Loucy (cell line): ENCODE results near the gene ETV5.

Source experiments
- H2AFZ ChIP-seq: fragments of 200-600 bp; sonication (generic); 2 replicates; pipeline ENCODE4 v1.6.0; 2016; ENCODE audit warnings: antibody characterized with exemption, mild to moderate bottlenecking, low read length, moderate library complexity
- H3F3A ChIP-seq: fragments of 200-600 bp; 2 replicates; pipeline ENCODE4 v1.6.0; 2016; ENCODE audit warnings: antibody characterized with exemption, low read depth, mild to moderate bottlenecking
- H3K27me3 ChIP-seq: fragments of 200-600 bp; sonication (generic); 2 replicates; pipeline ENCODE4 v1.6.1; 2014; ENCODE audit warnings: low read length, mild to moderate bottlenecking; ENCODE audit not compliant: insufficient read depth, poor library complexity, severe bottlenecking
- H3K36me3 ChIP-seq: fragments of 200-600 bp; sonication (generic); 2 replicates; pipeline ENCODE4 v1.6.1; 2016; ENCODE audit warnings: low read length; ENCODE audit not compliant: insufficient read depth
- H3K4me1 ChIP-seq: fragments of 200-600 bp; sonication (generic); 2 replicates; pipeline ENCODE4 v1.5.1; 2014; ENCODE audit warnings: low read length, mild to moderate bottlenecking; ENCODE audit not compliant: insufficient read depth, poor library complexity, severe bottlenecking
- H3K4me2 ChIP-seq: fragments of 200-600 bp; sonication (generic); 2 replicates; pipeline ENCODE4 v1.6.0; 2014; ENCODE audit warnings: antibody characterized with exemption, low read length, low read depth, mild to moderate bottlenecking; ENCODE audit not compliant: poor library complexity, severe bottlenecking
- H3K4me3 ChIP-seq: fragments of 200-600 bp; sonication (generic); 2 replicates; pipeline ENCODE4 v1.5.1; 2014; ENCODE audit warnings: low read length, mild to moderate bottlenecking, mixed read lengths; ENCODE audit not compliant: poor library complexity, severe bottlenecking
- H3K79me2 ChIP-seq: fragments of 200-600 bp; sonication (generic); 2 replicates; pipeline ENCODE4 v1.6.1; 2014; ENCODE audit warnings: low read length; ENCODE audit not compliant: insufficient read depth
- H3K9ac ChIP-seq: fragments of 200-600 bp; sonication (generic); 2 replicates; pipeline ENCODE4 v1.6.0; 2014; ENCODE audit warnings: mild to moderate bottlenecking, low read depth, low read length, moderate library complexity; ENCODE audit not compliant: poor library complexity, severe bottlenecking
- H3K9me2 ChIP-seq: fragments of 200-600 bp; sonication (generic); replicated peaks from 2 replicates; pipeline ENCODE4 v1.6.1; 2016; ENCODE audit warnings: low read depth, low read length, mixed read lengths
- H3K9me3 ChIP-seq: fragments of 200-600 bp; sonication (generic); 2 replicates; pipeline ENCODE4 v1.6.1; 2014; ENCODE audit warnings: mild to moderate bottlenecking, antibody characterized with exemption, low read length, low read depth; ENCODE audit not compliant: insufficient read depth
- H4K20me1 ChIP-seq: fragments of 200-600 bp; sonication (generic); 2 replicates; pipeline ENCODE4 v1.6.0; 2014; ENCODE audit warnings: antibody characterized with exemption, low read length, mild to moderate bottlenecking; ENCODE audit not compliant: insufficient read depth, poor library complexity, severe bottlenecking
- CTCF ChIP-seq: fragments of 200-600 bp; sonication (generic); conservative IDR thresholded peaks from 2 replicates; pipeline ENCODE4 v1.5.1; 2014; ENCODE audit warnings: mild to moderate bottlenecking, antibody characterized with exemption, low read length
- EZH2phosphoT487 ChIP-seq: fragments of 200-600 bp; IDR thresholded peaks from 2 replicates; pipeline ENCODE4 v1.6.1; 2018; ENCODE audit warnings: antibody characterized with exemption, mild to moderate bottlenecking, moderate library complexity, borderline replicate concordance

Gene ETV5

GRCh38 chr3:186121968-186122367, 13.1 kb upstream of the ETV5 start:
- no peaks in the 10 kb centered on the region for H3K27me3 ChIP-seq
- no peaks in the 10 kb centered on the region for H3K79me2 ChIP-seq
- H3F3A ChIP-seq: no peaks in the 10 kb centered on the region
- no peak overlapping the region for H3K9ac ChIP-seq
- no peaks in the 10 kb centered on the region for H3K9me3 ChIP-seq
- H3K4me3 ChIP-seq: no peak overlapping the region
- no peaks in the 10 kb centered on the region for H3K9me2 ChIP-seq
- TF ChIP-seq CTCF: no peak
- TF ChIP-seq EZH2phosphoT487: no peak
- H3K4me1 ChIP-seq: peaks cover 4% of the 10 kb centered on the region
- no peaks in the 10 kb centered on the region for H4K20me1 ChIP-seq
- H2AFZ ChIP-seq: no peak overlapping the region
- no peak overlapping the region for H3K4me2 ChIP-seq
- no peaks in the 10 kb centered on the region for H3K36me3 ChIP-seq

- Histone ChIP-seq H3K27me3 (no peaks in the 10 kb centered on the region), H3K36me3 (no peaks in the 10 kb centered on the region)
Measured at GRCh38 chr3:186121278-186121677, 12.4 kb upstream of the ETV5 start.

GRCh38 chr3:186119499-186119898, 10.6 kb upstream of the ETV5 start:
- no peaks in the 10 kb centered on the region for H3F3A ChIP-seq
- H3K4me1 ChIP-seq: no peaks in the 10 kb centered on the region
- no peaks in the 10 kb centered on the region for H3K9me2 ChIP-seq
- H3K4me3 ChIP-seq: no peak overlapping the region
- no peak for TF ChIP-seq EZH2phosphoT487
- no peak overlapping the region for H3K9ac ChIP-seq
- no peaks in the 10 kb centered on the region for H4K20me1 ChIP-seq
- no peaks in the 10 kb centered on the region for H3K27me3 ChIP-seq
- no peak overlapping the region for H3K4me2 ChIP-seq
- H3K79me2 ChIP-seq: no peaks in the 10 kb centered on the region
- no peaks in the 10 kb centered on the region for H3K9me3 ChIP-seq
- no peak overlapping the region for H2AFZ ChIP-seq
- H3K36me3 ChIP-seq: no peaks in the 10 kb centered on the region

More at GRCh38 chr3:186121278-186121677, 12.4 kb upstream of the ETV5 start:
- no peaks in the 10 kb centered on the region for H4K20me1 ChIP-seq
- H3F3A ChIP-seq: no peaks in the 10 kb centered on the region
- H3K9me3 ChIP-seq: no peaks in the 10 kb centered on the region
- no peak overlapping the region for H3K9ac ChIP-seq
- no peaks in the 10 kb centered on the region for H3K79me2 ChIP-seq
- H3K4me2 ChIP-seq: no peak overlapping the region
- H3K4me3 ChIP-seq: no peak overlapping the region
- TF ChIP-seq CTCF: no peak
- TF ChIP-seq EZH2phosphoT487: no peak
- H2AFZ ChIP-seq: no peak overlapping the region
- H3K9me2 ChIP-seq: no peaks in the 10 kb centered on the region
- H3K4me1 ChIP-seq: no peaks in the 10 kb centered on the region

GRCh38 chr3:186118692-186119091, 9.8 kb upstream of the ETV5 start:
- Histone ChIP-seq H4K20me1 (no peaks in the 10 kb centered on the region), H3K9me3 (no peaks in the 10 kb centered on the region), H3K9me2 (no peaks in the 10 kb centered on the region), H3K79me2 (no peaks in the 10 kb centered on the region), H3K4me3 (no peak overlapping the region), H3F3A (no peaks in the 10 kb centered on the region), H2AFZ (no peak overlapping the region), H3K27me3 (peaks cover 4% of the 10 kb centered on the region), H3K9ac (no peak overlapping the region), H3K4me1 (no peaks in the 10 kb centered on the region), H3K4me2 (no peak overlapping the region), H3K36me3 (no peaks in the 10 kb centered on the region)
- TF ChIP-seq EZH2phosphoT487 (no peak), CTCF (no peak)
